Measurements from ENCODE around the gene SMARCB1. TPM values are rescaled to one million over a fixed set of nuclear protein-coding genes. Genes with fewer than 3 reads are reported as not detected.

Gene SMARCB1
- total and polyA plus RNA-seq, 2 donors (not counting 3 experiments of a cell fraction or from before 2014, with no cell fraction given) = 113 to 148 TPM

- no TSS peak for BruUV-seq (replicated peaks)
- Histone ChIP-seq H3K4me2 (ENCODE audit: insufficient read depth, low read length) (no peak overlapping the region), H2AFZ (ENCODE audit: low read depth, low read length) (no peak overlapping the region), H3K27ac (ENCODE audit: insufficient read depth, low read depth, low read length) (no peak overlapping the region), H3K4me3 (replicated peaks in 1 of 3; ENCODE audit: insufficient read depth in 1 of 3, low read depth in 1 of 3, low read length in 3 of 3) (no peak overlapping the region), H3K36me3 (ENCODE audit: control insufficient read depth in 2 of 2, extremely low read depth in 1 of 2, insufficient read depth in 2 of 2, low read length in 2 of 2) (no peaks in the 10 kb centered on the region), H3K9me3 (replicated peaks; ENCODE audit: control insufficient read depth, insufficient read depth, low read length) (no peaks in the 10 kb centered on the region), H3K79me2 (ENCODE audit: control insufficient read depth, insufficient read depth, low read length) (no peaks in the 10 kb centered on the region), H3K9me1 (replicated peaks; ENCODE audit: control insufficient read depth, extremely low read depth, insufficient read depth, low read length) (no peaks in the 10 kb centered on the region), H3K9ac (replicated peaks; ENCODE audit: extremely low read depth, insufficient read depth, low read length) (no peak overlapping the region), H3K27me3 (ENCODE audit: control insufficient read depth in 2 of 2, insufficient read depth in 2 of 2, low read length in 2 of 2) (peaks cover 0 to 2% of the 10 kb centered on the region in 2 experiments), H3K4me1 (ENCODE audit: control insufficient read depth, extremely low read depth, insufficient read depth, low read length) (peaks cover 10% of the 10 kb centered on the region), H4K20me1 (replicated peaks; ENCODE audit: control insufficient read depth, extremely low read depth, insufficient read depth, low read length) (no peaks in the 10 kb centered on the region)
- CTCF ChIA-PET = interaction anchor here (0.9 kb wide), 1 partner anchor 8 kb away, joined by 3 read pairs; no protein-coding TSS in a partner anchor
- DNase-seq (ENCODE audit: low read depth, low spot score) = no peak
- POLR2A ChIA-PET = no interaction called here
- intact Hi-C loops (cut with micrococcal nuclease) = no loop called here
- dilution Hi-C loops (cut with MboI; ENCODE audit: extremely low pct_ligation_motif_present, low sequenced_read_pairs) = no loop called here
- no peak for FAIRE-seq
- no peak for TF ChIP-seq EZH2 (IDR thresholded peaks at IDR 0.05; ENCODE audit: borderline replicate concordance, low read depth, low read length, severe bottlenecking)
- TF ChIP-seq GATA2 (IDR thresholded peaks at IDR 0.05; ENCODE audit: insufficient read depth, insufficient read length, low read depth, low read length) = no peak
- no peak for TF ChIP-seq CTCF (IDR thresholded peaks at IDR 0.05; ENCODE audit: extremely low read depth in 1 of 2, insufficient read depth in 1 of 2, low read depth in 1 of 2, low read length in 2 of 2)
- TF ChIP-seq FOS (IDR thresholded peaks at IDR 0.05; ENCODE audit: borderline replicate concordance, insufficient read depth, low read length) = no peak
- TF ChIP-seq POLR2A (IDR thresholded peaks at IDR 0.05; ENCODE audit: low read depth, low read length) = no peak
- TF ChIP-seq JUN (IDR thresholded peaks at IDR 0.05; ENCODE audit: borderline replicate concordance, insufficient read depth, insufficient read length, low read depth) = no peak
- TF ChIP-seq, protein P1, sequence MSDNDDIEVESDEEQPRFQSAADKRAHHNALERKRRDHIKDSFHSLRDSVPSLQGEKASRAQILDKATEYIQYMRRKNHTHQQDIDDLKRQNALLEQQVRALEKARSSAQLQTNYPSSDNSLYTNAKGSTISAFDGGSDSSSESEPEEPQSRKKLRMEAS (IDR thresholded peaks at IDR 0.05; ENCODE audit: insufficient read depth, insufficient read length) = no peak
- TF ChIP-seq POLR2AphosphoS5 (IDR thresholded peaks at IDR 0.05; ENCODE audit: insufficient read depth, low read depth, low read length) = no peak
These were observed 55.1 kb downstream of the SMARCB1 start for GRCh38 chr22:23841736-23842445.

Measured in endothelial cell of umbilical vein (primary cell).